HG02884 (cell line): ENCODE results near the gene PCDHB15.
"Not testable (repeated sequence)": the region's sequence is repeated elsewhere in the genome, so short reads cannot be mapped to it uniquely, and the experiment has no call there.

Experiments used
- ATAC-seq: cut with Tn5 transposase; IDR thresholded peaks from one replicate; pipeline ENCODE4 v1.9.1; 2021; ENCODE audit warnings: mild to moderate bottlenecking, moderate library complexity; ENCODE audit not compliant: unreplicated experiment

The PCDHB15 gene

DNA sequence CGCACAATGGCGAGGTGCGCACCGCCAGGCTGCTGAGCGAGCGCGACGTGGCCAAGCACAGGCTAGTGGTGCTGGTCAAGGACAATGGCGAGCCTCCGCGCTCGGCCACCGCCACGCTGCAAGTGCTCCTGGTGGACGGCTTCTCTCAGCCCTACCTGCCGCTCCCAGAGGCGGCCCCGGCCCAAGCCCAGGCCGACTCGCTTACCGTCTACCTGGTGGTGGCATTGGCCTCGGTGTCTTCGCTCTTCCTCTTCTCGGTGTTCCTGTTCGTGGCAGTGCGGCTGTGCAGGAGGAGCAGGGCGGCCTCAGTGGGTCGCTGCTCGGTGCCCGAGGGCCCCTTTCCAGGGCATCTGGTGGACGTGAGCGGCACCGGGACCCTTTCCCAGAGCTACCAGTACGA is 2.2 kb downstream of the PCDHB15 start:
- not testable (repeated sequence) for ATAC-seq

DNA sequence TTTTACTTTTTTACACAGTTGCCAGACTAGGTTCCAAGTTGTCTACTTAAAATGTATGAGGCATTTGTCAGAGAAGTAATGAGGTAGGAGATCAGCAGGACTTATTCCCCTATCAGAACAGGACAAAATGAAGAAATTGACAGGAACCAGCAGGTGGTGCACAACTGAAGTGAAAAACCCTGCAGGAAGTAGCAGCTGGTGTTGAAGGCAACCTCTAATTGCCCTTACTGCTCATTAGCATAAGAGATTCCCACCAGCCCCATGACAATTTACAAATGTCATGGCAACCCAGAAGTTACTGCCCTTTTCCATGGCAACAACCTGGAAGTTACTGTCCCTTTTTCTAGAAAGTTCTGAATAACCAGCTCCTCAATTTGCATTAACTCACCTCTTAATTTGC is 5.4 kb downstream of the PCDHB15 start:
- no peak for ATAC-seq

DNA sequence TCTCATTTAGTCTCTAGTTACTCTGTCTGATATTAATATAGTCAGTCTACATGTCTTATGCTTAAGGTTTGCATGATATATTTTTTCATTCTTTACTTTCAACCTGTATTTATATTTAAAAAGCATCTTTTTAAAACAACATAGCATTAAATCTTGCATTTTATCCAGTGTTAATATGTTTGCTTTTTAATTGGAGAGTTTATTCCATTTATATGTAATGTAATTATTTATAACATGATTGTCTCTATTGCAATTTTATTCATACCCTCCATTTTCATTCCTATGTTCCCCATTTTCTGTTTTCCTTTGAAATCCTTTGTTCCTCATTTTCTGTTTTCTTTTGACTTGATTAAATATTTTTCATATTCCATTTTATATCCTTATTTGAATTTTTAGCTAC is 13.3 kb downstream of the PCDHB15 start:
- ATAC-seq, result no peak

DNA sequence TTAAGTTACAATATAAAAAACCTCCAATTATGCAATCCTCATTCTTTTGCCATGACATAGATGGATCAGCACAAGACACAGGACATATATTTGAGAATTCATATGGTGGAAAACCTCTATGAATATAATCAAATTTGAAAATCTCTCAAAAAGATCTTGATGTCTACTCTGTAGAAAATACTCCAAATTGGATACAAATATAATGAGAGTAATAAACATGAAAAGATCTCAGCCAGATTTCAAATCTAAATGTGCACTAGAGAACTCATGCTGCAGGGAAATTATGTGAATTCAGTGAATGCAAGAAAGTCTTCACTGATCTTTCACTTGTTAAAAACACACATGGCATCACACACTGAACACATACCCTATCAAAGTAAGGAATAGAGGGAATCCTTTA is 13.8 kb downstream of the PCDHB15 start:
- ATAC-seq, result no peak

DNA sequence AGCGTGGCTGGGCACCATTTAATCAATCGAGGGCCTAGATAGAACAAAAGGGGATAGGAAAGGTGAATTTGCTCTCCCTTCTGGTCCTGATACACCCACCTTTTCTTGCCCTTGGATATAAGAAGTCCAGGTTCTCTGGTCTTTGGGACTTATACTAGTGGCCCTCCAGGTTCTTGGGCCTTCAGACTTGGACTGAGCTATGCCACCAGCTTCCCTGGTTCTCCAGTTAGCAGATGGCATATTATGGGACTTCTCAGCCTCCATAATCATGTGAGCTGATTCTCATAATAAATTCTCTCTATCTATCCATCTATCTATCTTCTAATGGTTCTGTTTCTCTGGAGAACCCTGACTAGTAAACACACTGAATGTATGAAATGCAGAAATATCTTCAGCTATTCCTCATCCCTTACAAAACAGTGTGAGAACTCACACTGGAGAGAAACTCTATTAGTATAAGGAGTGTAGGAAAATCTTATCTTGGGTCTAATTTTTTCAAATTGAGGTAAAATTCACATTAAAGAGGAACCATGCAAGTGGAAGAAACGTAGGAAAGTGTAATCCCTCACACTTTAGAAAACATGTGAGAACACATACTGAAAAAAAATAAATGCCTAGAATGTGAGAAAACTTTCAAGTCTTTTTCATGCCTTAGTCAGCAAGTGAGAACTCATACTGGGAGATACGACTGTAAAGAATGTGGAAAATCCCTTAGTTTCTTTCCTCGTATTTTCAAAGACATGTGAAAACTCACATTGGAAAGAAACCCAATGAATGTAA is 15.5 kb downstream of the PCDHB15 start:
- ATAC-seq, result no peak

DNA sequence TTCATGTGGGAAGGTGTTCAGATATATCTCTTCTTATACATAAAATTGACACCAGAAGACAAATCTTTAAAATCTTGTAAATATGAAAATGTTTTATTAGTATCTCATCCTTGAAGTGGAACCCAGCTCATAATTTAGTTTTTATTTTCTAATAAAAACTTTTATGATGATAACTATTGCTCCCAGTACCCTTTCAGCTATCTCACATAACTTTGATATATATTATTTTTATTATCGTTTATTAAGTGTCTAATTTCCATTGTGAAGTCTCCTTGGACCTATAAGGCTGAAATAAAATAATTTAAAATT is 16.0 kb downstream of the PCDHB15 start:
- ATAC-seq, result no peak

DNA sequence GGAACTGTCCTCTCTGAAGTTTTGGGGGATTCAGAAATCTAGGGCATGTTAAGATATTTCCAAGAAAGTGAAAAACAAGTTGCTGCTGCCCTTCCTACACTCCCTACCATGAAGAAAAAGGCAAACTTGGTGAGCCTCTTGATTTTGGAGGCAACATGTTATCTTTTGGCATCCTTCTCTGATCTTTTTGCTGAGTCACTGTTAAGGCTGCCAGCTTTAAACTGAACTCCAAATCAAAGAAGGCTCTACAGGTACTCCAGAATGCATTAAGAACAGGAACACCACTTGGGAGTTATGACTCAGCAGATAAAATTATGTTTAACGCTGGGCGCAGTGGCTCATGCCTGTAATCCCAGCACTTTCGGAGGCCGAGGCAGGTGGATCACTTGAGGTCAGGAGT is 24.0 kb downstream of the PCDHB15 start:
- no peak for ATAC-seq

DNA sequence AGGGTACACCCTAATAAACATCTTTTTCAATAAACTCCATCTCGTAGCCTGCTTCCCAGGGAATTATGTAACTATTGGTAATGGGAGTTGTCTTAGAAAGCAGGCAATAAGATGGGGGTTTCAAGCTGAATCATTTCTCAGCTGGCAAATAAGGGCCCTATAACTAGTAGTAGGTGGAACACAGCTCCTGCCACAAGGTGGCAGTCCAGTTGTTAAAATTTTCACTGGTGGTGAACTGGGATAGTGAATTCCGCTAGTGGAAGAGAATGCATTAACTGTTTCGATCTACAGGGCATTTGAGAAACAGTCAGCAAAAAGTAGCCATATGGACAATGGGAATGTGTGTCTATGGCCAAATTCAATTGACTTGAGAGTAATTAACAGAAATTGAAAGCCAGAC is 27.7 kb downstream of the PCDHB15 start:
- ATAC-seq, result no peak

DNA sequence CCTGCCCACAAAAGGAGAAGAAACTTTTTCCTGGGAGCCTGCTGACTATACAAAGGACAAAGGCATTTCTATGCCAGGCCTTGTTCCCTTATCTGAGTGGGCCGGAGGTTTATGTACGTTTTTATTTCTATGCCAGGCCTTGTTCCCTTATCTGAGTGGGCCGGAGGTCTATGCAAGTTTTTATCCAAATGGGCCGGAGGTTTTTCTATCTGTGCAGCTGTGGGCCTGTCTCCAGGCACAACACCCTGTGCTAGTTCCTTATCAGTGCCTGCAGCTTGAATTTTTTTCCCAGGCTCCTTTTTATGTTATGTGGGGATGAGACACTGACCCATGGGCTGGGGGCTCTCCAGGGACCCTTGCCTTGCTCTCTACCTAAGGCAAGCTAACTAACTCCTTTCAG is 53.2 kb downstream of the PCDHB15 start:
- no peak for ATAC-seq
